BJ (cell line): ENCODE results near the gene FAM234B. TPM values are rescaled to one million over a fixed set of nuclear protein-coding genes. Genes with fewer than 3 reads are reported as not detected.
A peak's percentile ranks its signal among the peaks of the same experiment; 100 is the strongest.

Experiments used
- CTCF ChIA-PET: fragments of 350-600 bp; formaldehyde crosslinking; extraction: SDS; loops from one replicate; lab custom pipeline; 2021; ENCODE audit warnings: antibody characterized with exemption, inconsistent platforms; lab: Yijun Ruan, JAX
- POLR2A ChIA-PET: fragments of 300-600 bp; sonication (Branson Sonifier 250); formaldehyde crosslinking; extraction: SDS; loops from one replicate; lab custom pipeline; 2021; ENCODE audit warnings: antibody characterized with exemption; lab: Charles Lee
- DNase-seq: peaks from one replicate; pipeline ENCODE4 v3.0.0-alpha.2; 2011; ENCODE audit warnings: low read depth
- H3K27me3 ChIP-seq: 2 replicates; pipeline ENCODE4 v1.6.0; 2011; ENCODE audit warnings: low read length; ENCODE audit not compliant: control insufficient read depth, insufficient read depth
- H3K36me3 ChIP-seq: 2 replicates; pipeline ENCODE4 v1.5.1; 2011; ENCODE audit warnings: low read length; ENCODE audit not compliant: control insufficient read depth, insufficient read depth
- H3K4me3 ChIP-seq: 2 replicates; pipeline ENCODE4 v1.5.1; 2011; ENCODE audit warnings: low read depth, mild to moderate bottlenecking, control low read depth, low read length
- polyA plus RNA-seq: library from polyadenylated mRNA; depleted of rRNA; stranded (reverse); fragments of >200 nt; gene quantifications from 2 replicates; pipeline ENCODE4 v1.2.3, GENCODE V29; 2011
- TF ChIP-seq, protein P1 (sequence below): IDR thresholded peaks from 2 replicates; pipeline ENCODE4 v1.5.1; 2011; ENCODE audit warnings: low read depth, mild to moderate bottlenecking, control low read depth, inconsistent platforms, low read length, moderate library complexity; ENCODE audit not compliant: insufficient read depth

The FAM234B gene
- polyA plus RNA-seq, 1 experiment = 2.4 TPM

DNA sequence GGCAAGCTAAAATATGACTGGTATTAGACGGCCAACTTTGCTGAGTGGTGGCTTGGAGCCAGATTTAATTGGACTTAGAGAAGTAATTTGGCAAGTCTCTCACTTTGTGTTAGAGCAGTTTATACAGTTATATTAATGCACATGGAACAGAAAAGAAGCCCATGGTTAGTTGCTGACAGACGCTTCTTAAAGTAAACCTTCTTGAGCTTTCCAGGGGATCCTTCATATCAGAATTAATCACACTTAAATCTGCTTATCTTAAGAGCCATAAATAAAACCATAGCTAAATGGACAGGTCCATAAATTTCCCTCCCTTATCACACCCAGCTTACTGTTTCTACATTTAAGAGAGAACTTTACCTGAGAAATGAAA, 49.7 kb downstream of the FAM234B start:
- ChIA-PET POLR2A (no interaction called here), CTCF (interaction anchor here (0.7 to 2.2 kb wide), 5 partner anchors 42 to 143 kb away, joined by 3 to 15 read pairs (median 4); no protein-coding TSS in a partner anchor)
- H3K36me3 ChIP-seq = no peaks in the 10 kb centered on the region
- no peak for DNase-seq
- no peaks in the 10 kb centered on the region for H3K27me3 ChIP-seq
- TF ChIP-seq, protein P1, sequence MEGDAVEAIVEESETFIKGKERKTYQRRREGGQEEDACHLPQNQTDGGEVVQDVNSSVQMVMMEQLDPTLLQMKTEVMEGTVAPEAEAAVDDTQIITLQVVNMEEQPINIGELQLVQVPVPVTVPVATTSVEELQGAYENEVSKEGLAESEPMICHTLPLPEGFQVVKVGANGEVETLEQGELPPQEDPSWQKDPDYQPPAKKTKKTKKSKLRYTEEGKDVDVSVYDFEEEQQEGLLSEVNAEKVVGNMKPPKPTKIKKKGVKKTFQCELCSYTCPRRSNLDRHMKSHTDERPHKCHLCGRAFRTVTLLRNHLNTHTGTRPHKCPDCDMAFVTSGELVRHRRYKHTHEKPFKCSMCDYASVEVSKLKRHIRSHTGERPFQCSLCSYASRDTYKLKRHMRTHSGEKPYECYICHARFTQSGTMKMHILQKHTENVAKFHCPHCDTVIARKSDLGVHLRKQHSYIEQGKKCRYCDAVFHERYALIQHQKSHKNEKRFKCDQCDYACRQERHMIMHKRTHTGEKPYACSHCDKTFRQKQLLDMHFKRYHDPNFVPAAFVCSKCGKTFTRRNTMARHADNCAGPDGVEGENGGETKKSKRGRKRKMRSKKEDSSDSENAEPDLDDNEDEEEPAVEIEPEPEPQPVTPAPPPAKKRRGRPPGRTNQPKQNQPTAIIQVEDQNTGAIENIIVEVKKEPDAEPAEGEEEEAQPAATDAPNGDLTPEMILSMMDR = no peak
- H3K4me3 ChIP-seq = no peak overlapping the region

DNA sequence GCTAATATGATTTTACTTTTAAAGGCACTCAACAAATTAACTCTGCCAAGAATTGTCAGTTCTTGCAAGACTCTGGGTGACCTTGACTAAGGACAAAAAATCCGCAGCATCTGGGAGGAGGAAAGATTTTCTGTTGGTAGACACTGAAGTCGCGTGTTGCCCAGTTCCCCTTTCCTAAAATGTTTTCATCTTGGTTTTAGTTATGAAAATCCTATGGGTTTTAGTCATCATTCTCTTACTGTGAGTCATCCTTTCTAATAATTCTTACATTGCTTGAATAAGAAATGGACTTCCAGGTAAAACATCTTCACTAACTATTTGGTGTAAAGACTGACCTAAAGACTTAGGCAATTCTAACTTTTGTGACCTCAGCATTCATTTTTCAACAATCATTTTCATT, 50.2 kb downstream of the FAM234B start:
- no peak for DNase-seq
- no peaks in the 10 kb centered on the region for H3K36me3 ChIP-seq
- ChIA-PET POLR2A (no interaction called here), CTCF (interaction anchor here (0.7 to 2.2 kb wide), 3 partner anchors 50 to 118 kb away, joined by 3 to 15 read pairs (median 5); no protein-coding TSS in a partner anchor)
- TF ChIP-seq, protein P1 = no peak
- no peak overlapping the region for H3K4me3 ChIP-seq
- no peaks in the 10 kb centered on the region for H3K27me3 ChIP-seq

DNA sequence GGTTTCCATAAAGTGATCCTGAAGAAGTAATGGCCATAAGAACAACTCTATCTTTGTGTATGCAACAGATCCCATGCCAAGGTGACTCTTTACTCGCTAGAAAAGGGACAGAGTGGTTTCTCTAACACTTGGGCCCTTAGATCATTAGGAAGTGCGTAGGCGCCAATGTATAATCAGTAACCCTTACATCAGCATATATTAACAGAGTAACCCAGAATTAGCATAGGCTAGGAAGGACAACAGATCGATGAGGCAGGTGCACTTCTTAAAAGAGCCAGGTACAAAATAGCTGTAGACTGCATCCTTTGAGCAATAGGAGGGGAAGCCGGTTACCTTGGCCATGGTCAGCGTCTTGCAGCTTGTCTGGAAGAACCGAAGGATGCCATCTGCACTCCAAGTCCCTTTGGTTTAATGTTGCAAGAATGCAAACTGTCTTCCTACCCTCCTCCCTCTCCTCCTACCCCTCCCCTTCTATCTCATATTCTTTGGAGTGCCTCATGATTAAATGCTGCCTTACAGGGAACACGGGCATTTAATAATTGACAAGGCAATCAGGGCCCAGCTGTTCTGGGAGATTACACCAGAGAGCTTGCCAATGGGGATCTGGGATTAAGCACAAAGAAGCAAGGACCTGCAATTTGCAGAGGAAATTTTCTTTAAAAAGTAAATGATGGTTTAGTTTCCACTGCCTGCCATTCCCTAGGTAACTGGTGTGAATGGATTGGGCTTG, 51.2 kb downstream of the FAM234B start:
- no peak for DNase-seq
- ChIA-PET CTCF (interaction anchor here (0.9 to 2.2 kb wide), 4 partner anchors 113 to 117 kb away, joined by 3 to 15 read pairs (median 6); no protein-coding TSS in a partner anchor), POLR2A (no interaction called here)
- H3K27me3 ChIP-seq = no peaks in the 10 kb centered on the region
- TF ChIP-seq, protein P1 = no peak
- H3K36me3 ChIP-seq = no peaks in the 10 kb centered on the region
- H3K4me3 ChIP-seq = no peak overlapping the region

DNA sequence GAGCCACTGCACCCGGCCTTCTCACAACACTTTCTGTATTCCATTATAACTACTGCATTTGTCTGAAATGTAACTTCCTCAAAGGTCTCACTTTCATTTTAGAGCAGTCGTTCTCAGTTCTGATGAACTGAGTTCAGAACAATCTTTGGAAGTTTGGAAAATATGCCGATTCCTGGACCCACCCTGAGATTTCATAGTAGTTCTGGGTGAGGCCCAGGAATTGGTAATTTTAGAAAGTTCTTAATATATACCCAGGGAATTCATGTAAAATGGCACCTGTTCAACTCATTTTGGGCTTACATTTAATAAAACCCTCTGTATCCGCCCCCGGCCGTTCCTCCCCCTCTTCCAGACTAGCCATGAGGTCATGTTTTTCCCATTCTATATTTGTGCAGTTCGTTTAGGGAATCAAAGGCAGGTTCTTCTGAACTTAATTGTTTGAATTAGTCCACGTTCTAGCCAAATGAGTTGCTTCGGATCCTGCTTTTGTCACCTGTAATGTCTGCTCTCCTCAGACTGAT, 53.4 kb downstream of the FAM234B start:
- H3K36me3 ChIP-seq = no peaks in the 10 kb centered on the region
- H3K27me3 ChIP-seq = no peaks in the 10 kb centered on the region
- ChIA-PET POLR2A (no interaction called here), CTCF (interaction anchor here (0.7 to 2.6 kb wide), 6 partner anchors 40 to 257 kb away, joined by 3 to 22 read pairs (median 4); no protein-coding TSS in a partner anchor)
- peak overlapping the region; percentile 31 for H3K4me3 ChIP-seq
- DNase-seq = no peak
- TF ChIP-seq, protein P1 = no peak
